Endothelial cell (in vitro differentiated cells): Measurements from ENCODE around the gene ZNF500. TPM values are rescaled to one million over a fixed set of nuclear protein-coding genes. Genes with fewer than 3 reads are reported as not detected.

ENCODE experiments used
- DNase-seq: peaks from one replicate; pipeline ENCODE4 v3.0.0; 2021; ENCODE audit warnings: low spot score
- H3K27ac Mint-ChIP-seq: one replicate; pipeline ENCODE4 v1.8.0; 2021; ENCODE audit warnings: mixed read lengths, inconsistent platforms; ENCODE audit not compliant: unreplicated experiment
- H3K27me3 Mint-ChIP-seq: one replicate; pipeline ENCODE4 v1.8.0; 2021; ENCODE audit warnings: mild to moderate bottlenecking, moderate library complexity, mixed read lengths, inconsistent platforms; ENCODE audit not compliant: unreplicated experiment
- H3K36me3 Mint-ChIP-seq: one replicate; pipeline ENCODE4 v1.8.0; 2021; ENCODE audit warnings: mild to moderate bottlenecking, low read depth, mixed read lengths, inconsistent platforms; ENCODE audit not compliant: unreplicated experiment
- H3K4me1 Mint-ChIP-seq: one replicate; pipeline ENCODE4 v1.8.0; 2021; ENCODE audit warnings: mild to moderate bottlenecking, mixed read lengths, inconsistent platforms; ENCODE audit not compliant: unreplicated experiment
- H3K4me3 Mint-ChIP-seq: one replicate; pipeline ENCODE4 v1.8.0; 2021; ENCODE audit warnings: mild to moderate bottlenecking, mixed read lengths, inconsistent platforms; ENCODE audit not compliant: unreplicated experiment
- H3K9me3 Mint-ChIP-seq: one replicate; pipeline ENCODE4 v1.8.0; 2021; ENCODE audit warnings: mixed read lengths, inconsistent platforms; ENCODE audit not compliant: unreplicated experiment
- total RNA-seq: library from RNA; stranded (reverse); fragmentation: NEBNext Ultra II Directional; extraction: Animal tissue kit (Norgen Biotek cat#: 25700); gene quantifications from one replicate; pipeline ENCODE4 v1.2.1, GENCODE V29; 2021; ENCODE audit not compliant: unreplicated experiment
- TF ChIP-seq, protein P1 (sequence below): fragments of 200-600 bp; sonication (generic); IDR thresholded peaks from one replicate; pipeline ENCODE4 v1.5.0; 2021; ENCODE audit warnings: antibody characterized with exemption; ENCODE audit not compliant: unreplicated experiment

Gene ZNF500
- total RNA-seq, 1 donor from 2014 or later, result 32.8 TPM

DNA sequence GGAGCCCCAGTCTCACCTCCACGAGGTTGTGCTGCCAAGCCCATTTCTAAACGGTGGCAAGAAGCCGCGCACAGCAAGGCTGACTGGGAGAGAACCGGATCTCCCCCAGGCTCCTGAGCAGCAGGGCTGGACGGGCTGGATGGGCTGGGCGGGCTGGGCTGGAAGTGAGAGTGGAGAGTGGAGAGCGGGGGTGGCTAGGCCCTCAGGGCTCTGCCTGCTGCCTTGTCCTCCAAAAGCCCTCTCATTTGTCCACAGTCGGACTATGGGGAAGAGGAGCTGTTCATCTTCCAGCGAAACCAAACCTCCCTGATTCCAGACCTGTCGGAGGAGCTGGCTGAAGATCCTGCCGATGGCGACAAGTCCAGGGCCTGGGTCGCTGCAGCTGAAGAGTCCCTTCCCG, 29.4 kb downstream of the ZNF500 start:
- TF ChIP-seq, protein P1, sequence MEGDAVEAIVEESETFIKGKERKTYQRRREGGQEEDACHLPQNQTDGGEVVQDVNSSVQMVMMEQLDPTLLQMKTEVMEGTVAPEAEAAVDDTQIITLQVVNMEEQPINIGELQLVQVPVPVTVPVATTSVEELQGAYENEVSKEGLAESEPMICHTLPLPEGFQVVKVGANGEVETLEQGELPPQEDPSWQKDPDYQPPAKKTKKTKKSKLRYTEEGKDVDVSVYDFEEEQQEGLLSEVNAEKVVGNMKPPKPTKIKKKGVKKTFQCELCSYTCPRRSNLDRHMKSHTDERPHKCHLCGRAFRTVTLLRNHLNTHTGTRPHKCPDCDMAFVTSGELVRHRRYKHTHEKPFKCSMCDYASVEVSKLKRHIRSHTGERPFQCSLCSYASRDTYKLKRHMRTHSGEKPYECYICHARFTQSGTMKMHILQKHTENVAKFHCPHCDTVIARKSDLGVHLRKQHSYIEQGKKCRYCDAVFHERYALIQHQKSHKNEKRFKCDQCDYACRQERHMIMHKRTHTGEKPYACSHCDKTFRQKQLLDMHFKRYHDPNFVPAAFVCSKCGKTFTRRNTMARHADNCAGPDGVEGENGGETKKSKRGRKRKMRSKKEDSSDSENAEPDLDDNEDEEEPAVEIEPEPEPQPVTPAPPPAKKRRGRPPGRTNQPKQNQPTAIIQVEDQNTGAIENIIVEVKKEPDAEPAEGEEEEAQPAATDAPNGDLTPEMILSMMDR, result no peak
- H3K9me3 Mint-ChIP-seq, result no peaks in the 10 kb centered on the region
- H3K27ac Mint-ChIP-seq, result no peak overlapping the region
- peaks cover 4% of the 10 kb centered on the region for H3K36me3 Mint-ChIP-seq
- H3K27me3 Mint-ChIP-seq, result peaks cover 8% of the 10 kb centered on the region
- H3K4me3 Mint-ChIP-seq, result no peak overlapping the region
- no peak for DNase-seq
- peaks cover 5% of the 10 kb centered on the region for H3K4me1 Mint-ChIP-seq

DNA sequence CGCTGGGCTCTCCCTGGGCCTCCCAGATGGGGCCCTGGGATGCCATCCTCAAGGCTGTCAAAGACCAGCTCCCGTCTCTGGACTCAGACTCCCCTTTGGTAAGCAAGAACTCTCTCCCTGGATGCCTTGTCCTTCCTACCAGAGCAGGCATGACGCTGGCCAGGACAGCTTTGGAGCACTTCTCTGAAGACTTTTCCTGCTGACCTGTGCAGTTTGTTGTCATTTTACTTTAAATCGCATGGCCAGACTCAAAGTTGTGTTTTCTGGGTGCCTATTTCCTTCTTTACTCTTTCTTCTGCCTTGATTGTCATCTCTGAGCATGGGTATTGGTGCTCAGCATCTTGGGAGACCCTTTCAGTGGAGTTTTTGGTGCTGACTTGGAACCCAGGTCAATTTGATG, 30.4 kb downstream of the ZNF500 start:
- Mint-ChIP-seq H3K9me3 (no peaks in the 10 kb centered on the region), H3K27ac (no peak overlapping the region), H3K4me3 (peak overlapping the region; percentile 38), H3K27me3 (peaks cover 8% of the 10 kb centered on the region), H3K36me3 (peaks cover 4% of the 10 kb centered on the region), H3K4me1 (peaks cover 5% of the 10 kb centered on the region)
- TF ChIP-seq, protein P1, result no peak
- no peak for DNase-seq

DNA sequence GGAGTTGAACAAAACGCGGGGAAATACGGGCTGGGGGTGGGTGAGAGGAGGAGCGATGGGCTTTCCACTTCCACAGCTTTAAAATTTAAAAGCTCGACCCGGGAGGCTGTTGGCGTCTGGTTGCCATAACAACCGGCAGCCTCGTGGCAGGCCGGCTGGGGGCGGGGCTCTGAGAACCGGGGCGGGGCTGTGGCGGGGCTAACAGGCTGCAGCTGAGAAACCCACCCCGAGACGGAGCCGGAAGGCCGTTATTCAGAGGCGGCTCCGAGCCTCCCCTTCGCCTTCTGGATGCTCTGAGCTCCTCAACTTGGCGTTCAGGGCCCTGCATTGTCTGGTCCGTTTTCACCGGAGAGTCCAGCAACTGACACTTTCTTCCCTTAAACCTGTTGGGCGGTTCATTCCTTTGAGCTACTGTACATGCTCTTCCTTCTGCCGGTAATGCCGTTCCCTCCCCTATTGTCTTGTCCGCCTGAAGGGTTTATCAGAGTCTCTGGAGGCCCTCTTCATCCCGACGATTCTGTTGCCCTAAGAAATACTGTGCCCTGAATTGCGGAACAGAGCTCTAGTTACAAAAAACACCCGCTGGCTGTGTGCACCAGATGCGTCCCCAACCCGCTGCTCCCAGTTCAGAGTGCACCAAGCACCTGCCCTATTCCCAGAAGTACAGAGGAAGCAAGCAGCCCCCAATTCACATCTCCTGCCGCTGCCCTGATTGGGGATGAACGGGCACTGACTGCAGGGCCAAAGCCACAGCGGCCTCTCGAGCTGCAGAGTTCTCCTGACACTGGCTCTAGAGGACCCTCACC, 32.0 kb downstream of the ZNF500 start:
- Mint-ChIP-seq H3K27ac (peak overlapping the region; percentile 75), H3K4me1 (peaks cover 5% of the 10 kb centered on the region), H3K36me3 (peaks cover 4% of the 10 kb centered on the region), H3K9me3 (no peaks in the 10 kb centered on the region), H3K4me3 (peak overlapping the region; percentile 95), H3K27me3 (peaks cover 8% of the 10 kb centered on the region)
- TF ChIP-seq, protein P1, result no peak
- peak; percentile 91 for DNase-seq

DNA sequence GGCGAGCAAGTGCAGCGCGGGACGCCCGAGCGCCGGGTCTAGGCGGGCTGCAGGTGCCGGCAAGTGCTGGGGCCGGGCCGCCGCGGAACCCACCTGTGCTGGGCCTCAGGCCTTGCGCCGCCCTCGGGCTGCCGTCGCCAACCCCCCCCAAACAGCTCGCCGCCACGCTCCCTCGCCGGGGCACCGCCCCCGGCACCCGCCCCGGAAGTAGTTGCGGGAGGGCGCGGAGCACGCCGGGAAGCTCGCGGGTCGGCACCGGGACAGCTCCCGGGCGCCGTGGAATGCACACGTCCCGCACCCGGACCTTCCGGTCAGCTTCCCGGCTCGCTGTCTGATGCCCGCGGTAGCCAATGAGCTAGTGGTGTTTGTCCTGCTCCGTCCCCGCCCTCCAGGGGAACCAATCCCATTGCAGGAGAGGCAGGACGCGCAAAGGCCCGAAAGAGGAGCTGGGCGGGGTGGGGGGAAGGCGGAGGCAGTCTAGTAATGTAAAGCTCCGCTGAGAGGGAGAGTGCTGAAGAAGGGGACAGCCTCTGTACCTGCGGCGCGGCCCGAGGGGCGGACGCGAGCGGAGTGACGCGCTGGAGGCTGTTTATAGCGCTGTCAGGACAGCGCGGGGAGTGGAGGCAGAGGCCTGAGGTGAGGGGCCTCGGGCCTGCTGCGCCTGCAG, 32.8 kb downstream of the ZNF500 start, which contains the start of the genes ANKS3 and DNAAF8:
TSS of gene ANKS3 (minus strand) at position 209 of the 667 bp plus-strand sequence. CDS start 4,122 bp downstream, outside the sequence.
TSS of gene DNAAF8 (plus strand) at position 475 of the 667 bp plus-strand sequence. CDS start 1,978 bp downstream, outside the sequence.
- Mint-ChIP-seq H3K9me3 (no peaks in the 10 kb centered on the region), H3K36me3 (peaks cover 4% of the 10 kb centered on the region), H3K4me1 (peaks cover 5% of the 10 kb centered on the region), H3K4me3 (peak within 1 kb of the TSS; percentile 95), H3K27me3 (peaks cover 8% of the 10 kb centered on the region), H3K27ac (peak within 1 kb of the TSS; percentile 75)
- peak; percentile 89 for DNase-seq
- TF ChIP-seq, protein P1, result no peak

DNA sequence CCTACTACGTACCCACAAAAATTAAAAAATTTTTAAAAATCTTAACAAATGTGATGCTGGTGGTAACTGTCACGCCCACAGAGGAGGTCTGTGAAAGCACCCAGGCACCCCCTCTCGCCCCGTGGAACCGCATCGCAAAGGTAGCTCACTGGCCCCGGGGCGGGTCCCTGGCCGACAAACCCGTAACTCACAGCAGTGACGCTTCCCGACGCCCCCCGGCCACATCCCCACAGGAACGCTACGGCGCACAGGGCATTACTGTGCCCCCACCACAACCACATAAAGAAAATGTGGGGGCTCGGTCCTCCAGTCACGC, 33.3 kb downstream of the ZNF500 start:
- Mint-ChIP-seq H3K9me3 (no peaks in the 10 kb centered on the region), H3K4me3 (peak overlapping the region; percentile 91), H3K4me1 (peaks cover 5% of the 10 kb centered on the region), H3K27me3 (peaks cover 6% of the 10 kb centered on the region), H3K36me3 (peaks cover 8% of the 10 kb centered on the region), H3K27ac (no peak overlapping the region)
- TF ChIP-seq, protein P1, result no peak
- no peak for DNase-seq
